GM21367 (cell line): ENCODE data around the gene PSME3.
"Not testable (repeated sequence)": the region's sequence is repeated elsewhere in the genome, so short reads cannot be mapped to it uniquely, and the experiment has no call there.

ENCODE experiments used
- ATAC-seq: cut with Tn5 transposase; IDR thresholded peaks from one replicate; pipeline ENCODE4 v1.9.1; 2021; ENCODE audit not compliant: unreplicated experiment

PSME3 gene

GRCh38 chr17:42849451-42850181, 16.4 kb downstream of the PSME3 start:
- ATAC-seq: no peak

DNA sequence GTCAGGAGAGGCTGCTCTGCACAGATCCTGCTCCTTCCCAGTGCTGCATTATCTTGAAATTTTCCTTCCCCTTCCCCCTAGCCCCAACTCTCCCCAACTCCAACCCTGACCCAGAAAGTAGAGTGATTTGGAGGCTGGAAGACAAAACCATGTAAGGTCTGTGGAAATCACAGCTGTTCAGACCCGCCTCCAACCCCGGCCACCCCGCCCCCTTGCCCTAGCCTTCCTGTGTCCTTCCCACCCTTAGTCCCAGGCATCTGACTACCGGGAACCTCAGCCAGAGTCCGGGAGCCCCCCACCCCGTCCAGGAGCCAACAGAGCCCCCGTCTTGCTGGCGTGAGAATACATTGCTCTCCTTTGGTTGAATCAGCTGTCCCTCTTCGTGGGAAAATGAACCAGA, 17.8 kb downstream of the PSME3 start, which contains the start of gene AOC3:
TSS of gene AOC3 (plus strand) at position 246 of the 400 bp plus-strand sequence. CDS start at position 391, 145 bp downstream.
- ATAC-seq: no peak

DNA sequence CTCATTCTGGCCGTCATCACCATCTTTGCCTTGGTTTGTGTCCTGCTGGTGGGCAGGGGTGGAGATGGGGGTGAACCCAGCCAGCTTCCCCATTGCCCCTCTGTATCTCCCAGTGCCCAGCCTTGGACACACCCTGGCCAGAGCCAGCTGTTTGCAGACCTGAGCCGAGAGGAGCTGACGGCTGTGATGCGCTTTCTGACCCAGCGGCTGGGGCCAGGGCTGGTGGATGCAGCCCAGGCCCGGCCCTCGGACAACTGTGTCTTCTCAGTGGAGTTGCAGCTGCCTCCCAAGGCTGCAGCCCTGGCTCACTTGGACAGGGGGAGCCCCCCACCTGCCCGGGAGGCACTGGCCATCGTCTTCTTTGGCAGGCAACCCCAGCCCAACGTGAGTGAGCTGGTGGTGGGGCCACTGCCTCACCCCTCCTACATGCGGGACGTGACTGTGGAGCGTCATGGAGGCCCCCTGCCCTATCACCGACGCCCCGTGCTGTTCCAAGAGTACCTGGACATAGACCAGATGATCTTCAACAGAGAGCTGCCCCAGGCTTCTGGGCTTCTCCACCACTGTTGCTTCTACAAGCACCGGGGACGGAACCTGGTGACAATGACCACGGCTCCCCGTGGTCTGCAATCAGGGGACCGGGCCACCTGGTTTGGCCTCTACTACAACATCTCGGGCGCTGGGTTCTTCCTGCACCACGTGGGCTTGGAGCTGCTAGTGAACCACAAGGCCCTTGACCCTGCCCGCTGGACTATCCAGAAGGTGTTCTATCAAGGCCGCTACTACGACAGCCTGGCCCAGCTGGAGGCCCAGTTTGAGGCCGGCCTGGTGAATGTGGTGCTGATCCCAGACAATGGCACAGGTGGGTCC, 18.4 kb downstream of the PSME3 start:
- ATAC-seq: not testable (repeated sequence)

DNA sequence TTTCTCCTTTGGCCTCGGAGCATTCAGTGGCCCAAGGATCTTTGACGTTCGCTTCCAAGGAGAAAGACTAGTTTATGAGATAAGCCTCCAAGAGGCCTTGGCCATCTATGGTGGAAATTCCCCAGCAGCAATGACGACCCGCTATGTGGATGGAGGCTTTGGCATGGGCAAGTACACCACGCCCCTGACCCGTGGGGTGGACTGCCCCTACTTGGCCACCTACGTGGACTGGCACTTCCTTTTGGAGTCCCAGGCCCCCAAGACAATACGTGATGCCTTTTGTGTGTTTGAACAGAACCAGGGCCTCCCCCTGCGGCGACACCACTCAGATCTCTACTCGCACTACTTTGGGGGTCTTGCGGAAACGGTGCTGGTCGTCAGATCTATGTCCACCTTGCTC, 19.2 kb downstream of the PSME3 start:
- no peak for ATAC-seq

DNA sequence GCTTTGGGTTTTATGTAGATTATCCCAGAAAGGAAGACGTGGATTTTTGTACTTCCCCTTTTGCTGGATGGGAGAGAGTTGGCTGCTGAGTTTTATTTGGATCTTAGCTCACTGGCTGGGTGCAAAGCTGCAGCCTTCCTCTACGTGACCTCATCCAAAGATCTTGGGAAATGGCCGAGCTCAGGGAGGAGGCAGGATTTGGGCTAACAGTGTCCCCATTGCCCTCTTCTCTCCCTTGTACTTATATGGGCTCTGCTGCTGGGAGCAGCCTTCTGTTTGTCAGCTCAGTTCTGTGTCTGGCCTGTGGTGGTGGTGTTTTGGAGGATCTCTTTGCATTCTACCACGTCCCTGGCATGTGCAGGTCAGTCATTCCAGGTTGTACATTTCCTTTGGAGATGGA, 19.8 kb downstream of the PSME3 start:
- no peak for ATAC-seq

GRCh38 chr17:42853597-42853967, 20.4 kb downstream of the PSME3 start:
- ATAC-seq: no peak

DNA sequence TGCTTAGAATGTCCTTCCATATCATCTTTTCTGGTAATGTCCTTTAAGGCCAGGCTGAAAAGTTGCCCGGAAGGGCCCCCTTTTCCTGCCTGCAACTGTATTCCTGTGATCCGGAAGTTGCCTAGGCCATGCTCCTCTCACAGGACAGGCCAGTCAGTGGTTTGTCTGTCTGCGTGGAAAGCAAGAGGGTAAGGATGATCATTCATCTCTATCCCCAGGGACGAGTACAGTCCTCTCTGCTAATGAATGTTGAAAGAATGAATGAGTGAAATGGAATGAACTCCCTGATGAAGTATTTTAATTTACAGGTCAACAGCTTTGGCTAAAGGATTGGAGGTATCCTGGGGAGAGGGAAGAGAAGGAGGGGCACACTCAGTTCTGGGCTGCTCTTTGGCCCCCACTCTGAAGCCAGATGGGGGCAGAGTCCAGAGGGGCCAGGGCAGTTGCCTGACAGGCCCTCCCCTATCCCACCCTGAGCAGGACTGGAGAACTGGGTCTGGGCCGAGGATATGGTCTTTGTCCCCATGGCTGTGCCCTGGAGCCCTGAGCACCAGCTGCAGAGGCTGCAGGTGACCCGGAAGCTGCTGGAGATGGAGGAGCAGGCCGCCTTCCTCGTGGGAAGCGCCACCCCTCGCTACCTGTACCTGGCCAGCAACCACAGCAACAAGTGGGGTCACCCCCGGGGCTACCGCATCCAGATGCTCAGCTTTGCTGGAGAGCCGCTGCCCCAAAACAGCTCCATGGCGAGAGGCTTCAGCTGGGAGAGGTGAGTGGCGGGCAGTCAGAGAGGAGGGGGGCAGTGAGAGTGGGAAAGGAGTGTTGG, 21.0 kb downstream of the PSME3 start:
- no peak for ATAC-seq

DNA sequence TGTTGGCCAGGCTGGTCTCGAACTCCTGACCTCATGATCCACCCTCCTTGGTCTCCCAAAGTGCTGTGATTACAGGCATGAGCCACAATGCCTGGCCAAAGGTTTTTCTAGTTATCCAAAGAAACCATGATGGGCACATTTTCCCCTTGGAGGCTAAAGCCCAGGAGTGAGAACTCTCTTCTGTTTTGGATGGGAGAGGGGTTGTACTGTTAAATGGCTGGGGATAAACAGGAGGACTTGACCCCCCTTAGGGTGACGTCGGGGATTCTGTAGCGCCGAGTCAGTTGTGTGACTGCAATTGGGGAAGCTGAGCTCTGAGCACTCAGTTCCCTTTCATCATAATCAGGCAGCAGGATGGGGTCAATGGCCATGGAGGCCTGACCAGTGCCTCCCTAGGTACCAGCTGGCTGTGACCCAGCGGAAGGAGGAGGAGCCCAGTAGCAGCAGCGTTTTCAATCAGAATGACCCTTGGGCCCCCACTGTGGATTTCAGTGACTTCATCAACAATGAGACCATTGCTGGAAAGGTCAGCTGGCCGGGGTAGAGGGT, 21.9 kb downstream of the PSME3 start:
- ATAC-seq: no peak

DNA sequence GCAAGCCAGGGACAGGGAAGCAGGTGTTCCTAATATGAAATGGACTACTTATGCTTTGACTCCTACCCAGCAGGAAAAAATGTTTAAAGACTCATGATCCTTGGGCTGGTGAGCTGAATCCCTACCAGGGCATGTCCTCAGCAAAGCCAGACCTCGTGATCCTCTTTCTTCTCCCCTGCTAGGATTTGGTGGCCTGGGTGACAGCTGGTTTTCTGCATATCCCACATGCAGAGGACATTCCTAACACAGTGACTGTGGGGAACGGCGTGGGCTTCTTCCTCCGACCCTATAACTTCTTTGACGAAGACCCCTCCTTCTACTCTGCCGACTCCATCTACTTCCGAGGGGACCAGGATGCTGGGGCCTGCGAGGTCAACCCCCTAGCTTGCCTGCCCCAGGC, 22.9 kb downstream of the PSME3 start:
- ATAC-seq: not testable (repeated sequence)

DNA sequence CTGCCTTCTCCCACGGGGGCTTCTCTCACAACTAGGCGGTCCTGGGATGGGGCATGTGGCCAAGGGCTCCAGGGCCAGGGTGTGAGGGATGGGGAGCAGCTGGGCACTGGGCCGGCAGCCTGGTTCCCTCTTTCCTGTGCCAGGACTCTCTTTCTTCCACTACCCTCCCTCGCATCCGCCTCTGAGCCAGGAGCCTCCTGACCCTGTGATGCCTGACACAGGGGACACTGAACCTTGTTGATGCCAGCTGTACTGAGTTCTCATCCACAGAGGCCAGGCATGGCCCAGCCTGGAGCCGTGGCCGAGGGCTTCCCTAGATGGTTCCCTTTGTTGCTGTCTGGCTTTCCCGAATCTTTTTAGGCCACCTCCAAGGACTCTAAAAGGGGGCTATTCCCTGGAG, 23.3 kb downstream of the PSME3 start:
- not testable (repeated sequence) for ATAC-seq

GRCh38 chr17:42857389-42857788, 24.2 kb downstream of the PSME3 start:
- ATAC-seq: no peak

- no peak for ATAC-seq
Measured at GRCh38 chr17:42865638-42866094, 32.5 kb downstream of the PSME3 start.

DNA sequence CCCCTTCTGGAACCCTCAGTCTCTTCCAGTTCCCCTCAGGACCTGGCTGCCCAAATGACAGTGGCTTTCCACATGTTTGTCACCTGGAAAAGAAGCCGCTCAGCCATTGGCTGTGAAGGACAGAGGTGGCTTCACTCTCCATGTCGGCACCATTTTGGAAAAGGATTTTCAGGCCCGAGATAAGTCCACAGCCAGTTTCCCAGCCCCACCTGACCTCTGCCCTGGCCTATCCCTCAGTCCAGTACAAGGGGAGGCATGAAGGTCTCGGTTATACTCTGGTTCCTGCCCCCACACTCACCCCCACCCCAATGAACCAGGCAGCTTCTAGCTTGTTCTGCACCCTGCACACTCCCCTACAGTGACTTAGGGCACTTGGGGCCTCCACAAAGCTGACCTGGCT, 33.0 kb downstream of the PSME3 start:
- ATAC-seq: no peak

DNA sequence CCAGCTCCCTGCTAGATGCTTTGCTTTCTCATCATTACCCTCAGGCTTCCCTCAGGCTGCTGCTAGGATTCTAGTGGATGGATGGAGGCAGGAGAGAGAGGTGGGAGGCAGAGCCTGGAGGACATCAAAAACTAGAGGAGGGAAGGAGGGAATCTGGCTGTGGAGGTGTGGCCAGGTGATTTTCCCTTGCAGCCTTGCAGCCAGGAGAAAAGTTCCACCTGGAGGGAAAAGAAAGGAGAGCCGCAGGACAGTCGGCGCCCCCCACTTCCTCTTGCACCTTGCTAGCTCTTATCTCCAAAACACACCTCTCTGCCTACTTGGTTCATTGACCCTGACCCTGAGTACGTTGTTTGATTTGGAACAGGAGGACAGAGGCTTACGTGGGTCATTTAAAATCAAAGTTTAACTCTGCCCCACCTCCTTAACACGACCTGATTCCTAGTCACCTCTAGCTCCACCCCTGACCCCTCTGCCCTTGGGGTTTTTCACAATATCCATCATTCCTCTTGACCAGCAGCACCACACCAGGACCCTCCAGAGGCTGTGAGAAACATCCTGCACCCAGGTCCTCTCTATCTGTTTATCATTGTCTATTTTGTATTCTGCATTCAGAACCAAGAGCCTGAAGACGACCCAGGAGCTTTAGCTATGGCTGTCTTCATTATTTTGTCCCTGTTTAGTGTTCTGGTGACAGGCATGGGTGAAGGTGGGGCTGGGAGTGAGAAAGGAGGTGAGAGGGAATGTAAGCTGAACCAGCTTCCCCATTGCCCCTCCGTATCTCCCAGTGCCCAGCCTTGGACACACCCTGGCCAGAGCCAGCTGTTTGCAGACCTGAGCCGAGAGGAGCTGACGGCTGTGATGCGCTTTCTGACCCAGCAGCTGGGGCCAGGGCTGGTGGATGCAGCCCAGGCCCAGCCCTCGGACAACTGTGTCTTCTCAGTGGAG, 33.7 kb downstream of the PSME3 start:
- ATAC-seq: no peak

- not testable (repeated sequence) for ATAC-seq
Measured at GRCh38 chr17:42867694-42868261, 34.6 kb downstream of the PSME3 start.

GRCh38 chr17:42868338-42868737, 35.1 kb downstream of the PSME3 start:
- ATAC-seq: no peak

GRCh38 chr17:42871647-42872046, 38.5 kb downstream of the PSME3 start:
- ATAC-seq: no peak

DNA sequence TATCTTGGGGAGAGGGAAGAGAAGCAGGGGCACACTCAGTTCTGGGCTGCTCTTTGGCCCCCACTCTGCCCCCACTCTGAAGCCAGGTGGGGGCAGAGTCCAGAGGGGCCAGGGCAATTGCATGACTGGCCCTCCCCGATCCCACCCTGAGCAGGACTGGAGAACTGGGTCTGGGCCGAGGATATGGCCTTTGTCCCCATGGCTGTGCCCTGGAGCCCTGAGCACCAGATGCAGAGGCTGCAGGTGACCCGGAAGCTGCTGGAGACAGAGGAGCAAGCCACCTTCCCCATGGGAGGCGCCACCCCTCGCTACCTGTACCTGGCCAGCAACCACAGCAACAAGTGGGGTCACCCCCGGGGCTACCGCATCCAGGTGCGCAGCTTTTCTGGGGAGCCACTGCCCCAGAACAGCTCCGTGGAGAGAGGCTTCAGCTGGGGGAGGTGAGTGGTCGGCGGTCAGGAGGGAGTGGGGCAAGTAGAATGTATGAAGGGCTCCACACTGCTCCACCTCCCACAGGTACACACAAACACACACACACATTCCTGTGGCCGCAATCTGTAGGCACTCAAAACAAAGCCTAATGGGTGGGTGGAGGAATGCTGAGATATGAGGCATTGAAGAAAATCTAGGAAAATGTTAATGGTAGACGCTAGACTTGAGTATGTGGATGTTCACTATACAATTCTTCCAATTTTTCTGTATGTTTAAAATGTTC, 39.2 kb downstream of the PSME3 start:
- no peak for ATAC-seq

DNA sequence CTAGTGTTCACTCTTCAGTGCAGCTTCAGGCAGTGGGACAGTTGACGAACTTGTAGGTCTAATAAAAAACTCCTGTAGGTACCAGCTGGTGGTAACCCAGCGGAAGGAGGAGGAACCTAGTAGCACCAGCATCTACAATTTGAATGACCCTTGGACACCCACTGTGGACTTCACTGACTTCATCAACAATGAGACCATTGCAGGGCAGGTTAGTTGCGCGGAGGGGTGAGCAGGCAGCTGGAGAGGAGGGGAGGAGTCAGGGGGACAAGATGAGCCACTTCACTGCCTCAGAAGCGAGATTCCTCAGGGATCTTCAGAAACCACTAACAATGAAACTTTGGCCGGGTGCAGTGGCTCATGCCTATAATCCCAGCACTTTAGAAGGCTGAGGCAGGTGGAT, 40.1 kb downstream of the PSME3 start:
- ATAC-seq: no peak
